WTC11 (cell line): ENCODE results near the gene ZNF735. TPM values are rescaled to one million over a fixed set of nuclear protein-coding genes. Genes with fewer than 3 reads are reported as not detected.
"Not testable (repeated sequence)": the region's sequence is repeated elsewhere in the genome, so short reads cannot be mapped to it uniquely, and the experiment has no call there.

Experiments used
- ATAC-seq: fragments of 200-7000 bp; cut with Tn5 transposase; 2 replicates; pipeline ENCODE4 v1.10.0; 2021; ENCODE audit warnings: mild to moderate bottlenecking, moderate library complexity
- Bru-seq: library from RNA; stranded (reverse); fragments of 400-500 nt; gene quantifications from one replicate; lab custom pipeline; 2021; lab: Mats Ljungman, UMichigan
- CTCF ChIA-PET: fragments of 300-600 bp; sonication (Branson Sonifier 250); formaldehyde crosslinking; loops from one replicate; lab custom pipeline; 2021; ENCODE audit warnings: antibody characterized with exemption; lab: Charles Lee
- POLR2A ChIA-PET: fragments of 350-600 bp; sonication (Branson Sonifier 250); formaldehyde crosslinking; loops from one replicate; lab custom pipeline; 2021; ENCODE audit warnings: antibody characterized with exemption; lab: Charles Lee
- DNase-seq: peaks from one replicate; pipeline ENCODE4 v3.0.0; 2021; ENCODE audit warnings: low spot score
- H3K27ac Mint-ChIP-seq: 2 replicates; pipeline ENCODE4 v1.8.0; 2021; ENCODE audit warnings: mixed read lengths
- H3K27me3 Mint-ChIP-seq: 2 replicates; pipeline ENCODE4 v1.8.0; 2021; ENCODE audit warnings: low read depth, mild to moderate bottlenecking, moderate library complexity, mixed read lengths
- H3K36me3 Mint-ChIP-seq: 2 replicates; pipeline ENCODE4 v1.8.0; 2021; ENCODE audit warnings: mixed read lengths
- H3K4me1 Mint-ChIP-seq: 2 replicates; pipeline ENCODE4 v1.8.0; 2022; ENCODE audit warnings: mixed read lengths
- H3K4me3 Mint-ChIP-seq: 2 replicates; pipeline ENCODE4 v1.8.0; 2021; ENCODE audit warnings: mild to moderate bottlenecking, moderate library complexity, mixed read lengths
- H3K9me3 Mint-ChIP-seq: 2 replicates; pipeline ENCODE4 v1.8.0; 2021; ENCODE audit warnings: mixed read lengths
- ARID4B ChIP-seq: sonication (generic); formaldehyde crosslinking; IDR thresholded peaks from 2 replicates; pipeline ENCODE4 v1.8.0; 2023; ENCODE audit warnings: missing genetic modification reagents, mild to moderate bottlenecking, borderline replicate concordance
- ATF1 ChIP-seq: sonication (generic); formaldehyde crosslinking; IDR thresholded peaks from 2 replicates; pipeline ENCODE4 v1.8.1; 2023; ENCODE audit warnings: mild to moderate bottlenecking, moderate library complexity, missing genetic modification reagents
- E2F5 ChIP-seq: sonication (generic); formaldehyde crosslinking; IDR thresholded peaks from 2 replicates; pipeline ENCODE4 v1.8.1; 2022; ENCODE audit warnings: mild to moderate bottlenecking, moderate library complexity, missing genetic modification reagents
- EMX1 ChIP-seq: fragments of 250-450 bp; sonication (Bioruptor Pico); IDR thresholded peaks from 2 replicates; pipeline ENCODE4 v1.8.0; 2021; ENCODE audit warnings: mild to moderate bottlenecking
- ESRRA ChIP-seq: sonication (generic); formaldehyde crosslinking; IDR thresholded peaks from 2 replicates; pipeline ENCODE4 v1.8.1; 2022; ENCODE audit warnings: mild to moderate bottlenecking, missing genetic modification reagents, borderline replicate concordance
- FOXP4 ChIP-seq: sonication (generic); formaldehyde crosslinking; IDR thresholded peaks from 2 replicates; pipeline ENCODE4 v1.8.0; 2022; ENCODE audit warnings: mild to moderate bottlenecking, missing genetic modification reagents
- JAZF1 ChIP-seq: fragments of 250-450 bp; sonication (Bioruptor Pico); IDR thresholded peaks from 2 replicates; pipeline ENCODE4 v1.9.0; 2021; ENCODE audit warnings: moderate library complexity, mild to moderate bottlenecking, inconsistent platforms
- NR3C1 ChIP-seq: sonication (generic); formaldehyde crosslinking; conservative IDR thresholded peaks from 2 replicates; pipeline ENCODE4 v1.8.1; 2023; ENCODE audit warnings: low read depth, mild to moderate bottlenecking, missing genetic modification reagents
- ZNF121 ChIP-seq: sonication (generic); formaldehyde crosslinking; IDR thresholded peaks from 2 replicates; pipeline ENCODE4 v1.8.0; 2023; ENCODE audit warnings: missing genetic modification reagents
- ZNF281 ChIP-seq: sonication (generic); formaldehyde crosslinking; IDR thresholded peaks from 2 replicates; pipeline ENCODE4 v1.8.0; 2023; ENCODE audit warnings: mild to moderate bottlenecking, missing genetic modification reagents
- ZNF317 ChIP-seq: sonication (generic); formaldehyde crosslinking; IDR thresholded peaks from 2 replicates; pipeline ENCODE4 v1.8.1; 2023; ENCODE audit warnings: low read depth, mild to moderate bottlenecking, moderate library complexity, missing genetic modification reagents, borderline replicate concordance
- long read RNA-seq, 3 experiments: library from RNA in 1 of 3; library from capped mRNA in 1 of 3; library from polyadenylated mRNA in 1 of 3; unstranded in 2 of 3; stranded (forward) in 1 of 3; transcript quantifications; one replicate each; pipeline ENCODE4 v2.0.0, GENCODE V29; 2021
- total RNA-seq: library from RNA; stranded (reverse); gene quantifications from 3 replicates; pipeline ENCODE4 v1.2.3, GENCODE V29; 2021
- TF ChIP-seq, protein P1 (sequence below): sonication (generic); formaldehyde crosslinking; IDR thresholded peaks from 2 replicates; pipeline ENCODE4 v1.8.1; 2022; ENCODE audit warnings: missing genetic modification reagents, borderline replicate concordance

ZNF735 gene
- total RNA-seq (not detected in 3 replicates), Bru-seq, nascent RNA (not detected)
- long read RNA-seq, experiment 1: 0 reads
- long read RNA-seq, experiment 2: 0 reads
- long read RNA-seq, experiment 3: 0 reads

DNA sequence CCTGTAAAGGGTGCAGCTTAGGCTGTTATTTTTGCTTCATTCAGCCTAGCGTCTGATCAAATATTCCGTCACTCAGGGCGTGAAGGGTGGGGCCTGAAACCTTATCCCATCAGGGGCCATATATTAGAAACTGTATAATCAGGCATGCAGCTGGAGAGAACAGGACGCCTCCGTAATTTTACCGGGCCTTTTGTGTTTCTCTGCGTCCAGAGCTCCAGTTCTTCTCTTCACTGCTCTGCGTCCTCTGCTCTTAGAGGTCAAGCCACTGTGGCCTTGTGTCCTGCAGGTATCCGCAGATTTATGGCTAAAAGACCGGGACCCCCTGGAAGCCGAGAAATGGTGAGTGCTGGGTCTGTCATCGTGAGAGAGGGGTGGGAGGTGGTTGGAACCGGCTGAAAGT is at the start of gene ZNF735:
Gene ZNF735, plus strand, starts transcription at position 301 of the 400 bp plus-strand sequence. Its CDS starts 0 bp downstream, at position 301.
- DNase-seq: no peak
- ChIA-PET POLR2A (no interaction called here), CTCF (no interaction called here)
- no peak within 1 kb of the TSS for H3K27ac Mint-ChIP-seq
- TF ChIP-seq JAZF1 (CRISPR knock-in tag) (no peak), FOXP4 (CRISPR knock-in tag) (no peak), ZNF121 (CRISPR knock-in tag) (no peak), ZNF281 (CRISPR knock-in tag) (no peak), ZNF317 (CRISPR knock-in tag) (no peak), EMX1 (no peak), E2F5 (CRISPR knock-in tag) (no peak), ATF1 (CRISPR knock-in tag) (no peak), ESRRA (CRISPR knock-in tag) (no peak)
- H3K4me3 Mint-ChIP-seq: no peak within 1 kb of the TSS
- no peak for ATAC-seq
- H3K4me1 Mint-ChIP-seq: no peaks in the 10 kb centered on the region
- H3K36me3 Mint-ChIP-seq: peaks cover 70% of the 10 kb centered on the region
- peaks cover 59% of the 10 kb centered on the region for H3K9me3 Mint-ChIP-seq
- peaks cover 17% of the 10 kb centered on the region for H3K27me3 Mint-ChIP-seq

DNA sequence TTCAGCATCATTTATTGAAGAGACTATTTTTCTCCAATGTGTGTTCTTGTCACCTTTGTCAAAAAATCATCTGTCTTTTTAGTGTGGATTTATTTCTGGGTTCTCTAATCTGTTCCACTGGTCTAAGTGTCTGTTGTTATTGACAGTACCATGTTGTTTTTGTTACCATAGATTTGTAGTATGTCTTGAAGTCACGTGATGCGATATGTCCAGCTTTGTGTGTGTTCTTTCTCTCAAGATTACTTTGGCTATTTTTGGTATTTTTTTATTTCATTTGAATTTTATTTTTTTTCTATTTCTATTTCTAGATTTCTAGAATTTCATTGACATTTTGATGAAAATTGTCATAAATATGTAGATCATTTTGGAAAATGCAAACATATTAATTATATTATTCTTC is 36.0 kb upstream of the ZNF735 start:
- H3K4me3 Mint-ChIP-seq, H3K27me3 Mint-ChIP-seq, DNase-seq, H3K4me1 Mint-ChIP-seq, POLR2A ChIA-PET, ATAC-seq, H3K27ac Mint-ChIP-seq, CTCF ChIA-PET: not testable (repeated sequence)
- peaks cover 61% of the 10 kb centered on the region for H3K9me3 Mint-ChIP-seq
- peaks cover 55% of the 10 kb centered on the region for H3K36me3 Mint-ChIP-seq

DNA sequence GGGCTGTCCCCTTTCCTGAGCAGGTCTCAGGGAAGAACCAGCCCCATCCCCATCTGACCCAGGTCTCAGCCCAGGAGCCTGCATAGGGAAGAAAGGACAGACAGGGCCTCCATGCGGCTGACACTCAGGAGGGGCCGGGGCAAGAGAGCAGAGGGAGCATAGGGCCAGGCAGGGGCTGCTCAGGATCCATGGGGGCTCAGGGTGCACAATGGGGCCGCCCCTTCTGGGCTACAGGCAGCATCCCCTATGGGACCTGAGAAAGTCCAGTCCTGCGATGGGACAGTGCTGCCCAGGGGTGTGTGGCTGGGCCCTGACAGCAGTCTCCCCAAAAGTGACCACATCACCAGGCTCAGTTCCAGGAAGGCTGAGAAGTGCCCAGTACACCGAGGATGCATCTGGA is 32.7 kb upstream of the ZNF735 start:
- ChIA-PET POLR2A (no interaction called here), CTCF (no interaction called here)
- no peak for TF ChIP-seq NR3C1 (CRISPR knock-in tag)
- TF ChIP-seq, protein P1, sequence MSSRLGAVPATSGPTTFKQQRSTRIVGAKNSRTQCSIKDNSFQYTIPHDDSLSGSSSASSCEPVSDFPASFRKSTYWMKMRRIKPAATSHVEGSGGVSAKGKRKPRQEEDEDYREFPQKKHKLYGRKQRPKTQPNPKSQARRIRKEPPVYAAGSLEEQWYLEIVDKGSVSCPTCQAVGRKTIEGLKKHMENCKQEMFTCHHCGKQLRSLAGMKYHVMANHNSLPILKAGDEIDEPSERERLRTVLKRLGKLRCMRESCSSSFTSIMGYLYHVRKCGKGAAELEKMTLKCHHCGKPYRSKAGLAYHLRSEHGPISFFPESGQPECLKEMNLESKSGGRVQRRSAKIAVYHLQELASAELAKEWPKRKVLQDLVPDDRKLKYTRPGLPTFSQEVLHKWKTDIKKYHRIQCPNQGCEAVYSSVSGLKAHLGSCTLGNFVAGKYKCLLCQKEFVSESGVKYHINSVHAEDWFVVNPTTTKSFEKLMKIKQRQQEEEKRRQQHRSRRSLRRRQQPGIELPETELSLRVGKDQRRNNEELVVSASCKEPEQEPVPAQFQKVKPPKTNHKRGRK: no peak
- TF ChIP-seq ARID4B (CRISPR knock-in tag): no peak
- peaks cover 67% of the 10 kb centered on the region for H3K9me3 Mint-ChIP-seq
- ATAC-seq: no peak
- no peaks in the 10 kb centered on the region for H3K4me1 Mint-ChIP-seq
- no peak overlapping the region for H3K4me3 Mint-ChIP-seq
- no peak overlapping the region for H3K27ac Mint-ChIP-seq
- no peak for DNase-seq
- H3K27me3 Mint-ChIP-seq: peaks cover 6% of the 10 kb centered on the region; the same call in 1 of the 2 replicates
- H3K36me3 Mint-ChIP-seq: peaks cover 64% of the 10 kb centered on the region
